Kidney glomerular epithelial cell (primary cell): Measurements from ENCODE around the gene LAG3.
A peak's percentile ranks its signal among the peaks of the same experiment; 100 is the strongest.

Experiments used
- DNase-seq: peaks from one replicate; lab custom pipeline; 2025; lab: John Stamatoyannopoulos, UW

LAG3 gene

DNA sequence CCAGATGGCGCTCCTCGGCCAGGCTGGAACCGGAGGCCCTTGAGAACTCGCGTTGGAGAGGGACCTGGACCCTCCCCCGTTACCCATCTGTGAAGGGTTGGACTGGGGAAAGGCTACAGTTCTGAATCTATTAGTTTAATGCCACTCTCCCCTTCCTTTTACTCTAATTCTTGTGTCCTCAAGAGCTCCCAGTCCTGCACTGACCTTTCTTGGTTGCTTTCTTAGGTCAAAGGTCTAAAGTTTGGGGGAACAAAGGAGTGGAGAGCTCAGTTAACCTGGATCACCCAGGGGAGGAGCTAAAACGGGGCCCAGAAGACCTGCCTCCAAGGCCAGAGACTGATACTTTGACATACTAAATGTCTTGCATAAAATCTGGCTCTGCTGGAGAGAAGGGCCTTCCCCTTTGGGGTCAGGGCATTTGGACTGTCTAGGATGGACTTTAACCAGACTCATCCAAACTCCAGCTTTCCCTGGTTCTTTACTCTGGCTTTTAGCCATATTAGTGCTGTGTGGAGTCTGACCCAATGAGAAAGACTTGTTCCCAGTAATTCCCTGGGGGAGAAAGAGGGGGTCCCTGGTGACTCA is 18.5 kb upstream of the LAG3 start:
- no peak for DNase-seq

DNA sequence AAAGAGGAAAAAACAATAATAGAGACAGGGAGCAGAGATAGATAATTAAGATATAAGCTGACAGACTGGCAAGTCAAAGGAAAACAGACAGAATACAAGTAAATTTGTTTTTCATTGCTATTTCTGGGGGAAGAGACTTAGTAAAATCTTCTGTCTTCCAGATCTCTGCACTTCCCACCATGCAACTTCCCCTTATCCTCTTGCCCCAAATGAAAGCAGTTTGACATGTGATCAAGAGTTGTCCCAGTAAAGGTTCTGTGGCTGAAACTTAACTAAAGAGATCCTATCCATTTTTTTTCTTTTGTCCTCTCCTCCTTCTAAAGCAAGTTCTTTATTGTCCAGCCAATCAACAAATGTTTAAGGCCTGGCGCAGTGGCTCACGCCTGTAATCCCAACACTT is 17.9 kb upstream of the LAG3 start:
- DNase-seq, result no peak

DNA sequence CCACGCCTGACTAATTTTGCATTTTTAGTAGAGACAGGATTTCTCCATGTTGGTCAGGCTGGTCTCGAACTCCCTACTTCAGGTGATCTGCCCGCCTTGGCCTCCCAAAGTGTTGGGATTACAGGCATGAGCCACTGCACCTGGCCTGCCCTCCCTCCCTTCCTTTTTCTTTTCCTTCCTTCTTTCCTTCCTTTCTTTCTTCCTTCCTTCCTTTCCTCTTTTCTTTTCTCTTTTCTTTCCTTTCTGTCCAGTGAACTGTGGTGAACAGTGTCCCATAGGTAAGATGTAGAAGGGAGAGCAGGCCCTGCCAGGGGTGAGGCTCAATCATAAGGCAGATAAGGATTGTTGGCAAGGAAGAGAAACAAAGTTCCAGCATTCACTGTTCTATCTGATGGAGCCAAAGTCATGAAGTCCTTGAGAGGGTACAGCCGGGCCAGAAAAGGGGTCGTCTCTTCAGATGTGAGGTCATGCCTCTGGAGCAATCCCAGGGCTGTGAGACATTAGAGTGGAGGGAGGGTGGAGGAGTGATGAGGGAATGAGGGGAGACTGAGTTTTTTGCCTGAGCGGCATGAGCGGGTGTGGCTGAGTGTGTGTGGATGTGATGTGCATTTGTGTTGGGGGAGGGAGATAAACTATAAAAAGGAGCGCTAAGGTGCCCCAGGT is 15.2 kb upstream of the LAG3 start:
- DNase-seq, result no peak

- DNase-seq, result no peak
Observed at GRCh38 chr12:6758506-6759095, 13.7 kb upstream of the LAG3 start.

- DNase-seq, result no peak
Observed at GRCh38 chr12:6759741-6760140, 12.6 kb upstream of the LAG3 start.

GRCh38 chr12:6763380-6763779 is 8.9 kb upstream of the LAG3 start:
- no peak for DNase-seq

GRCh38 chr12:6764011-6764828 is 8.1 kb upstream of the LAG3 start:
- peak; percentile 98 for DNase-seq

DNA sequence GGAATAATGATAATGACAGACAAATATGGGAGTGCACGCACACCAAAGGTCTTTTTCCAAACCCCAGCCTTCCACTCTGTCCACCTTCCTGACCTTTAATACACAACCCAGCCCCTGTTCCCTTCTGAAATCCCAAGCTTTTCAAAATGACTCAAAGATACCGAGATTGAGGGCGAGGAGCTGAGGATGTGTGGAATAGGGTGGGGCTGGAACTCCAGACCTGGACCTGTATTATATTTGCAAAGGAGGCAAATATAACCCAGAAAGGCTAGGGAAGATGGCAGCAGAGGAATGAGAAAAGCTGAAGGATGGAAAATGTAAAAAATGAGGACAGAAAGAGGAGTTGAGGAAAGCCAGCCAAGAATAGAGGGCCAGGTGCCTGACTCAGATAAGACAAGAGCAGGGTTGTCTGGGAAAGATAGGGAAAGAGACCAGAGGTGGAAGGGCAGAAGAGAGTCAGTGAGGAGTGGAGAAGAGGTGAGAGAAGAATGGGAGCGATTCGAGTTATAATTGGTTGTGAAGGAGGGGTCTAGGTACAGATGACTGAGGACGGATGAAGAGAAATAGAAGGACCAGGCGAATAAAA is 7.2 kb upstream of the LAG3 start:
- DNase-seq, result peak; percentile 16

DNA sequence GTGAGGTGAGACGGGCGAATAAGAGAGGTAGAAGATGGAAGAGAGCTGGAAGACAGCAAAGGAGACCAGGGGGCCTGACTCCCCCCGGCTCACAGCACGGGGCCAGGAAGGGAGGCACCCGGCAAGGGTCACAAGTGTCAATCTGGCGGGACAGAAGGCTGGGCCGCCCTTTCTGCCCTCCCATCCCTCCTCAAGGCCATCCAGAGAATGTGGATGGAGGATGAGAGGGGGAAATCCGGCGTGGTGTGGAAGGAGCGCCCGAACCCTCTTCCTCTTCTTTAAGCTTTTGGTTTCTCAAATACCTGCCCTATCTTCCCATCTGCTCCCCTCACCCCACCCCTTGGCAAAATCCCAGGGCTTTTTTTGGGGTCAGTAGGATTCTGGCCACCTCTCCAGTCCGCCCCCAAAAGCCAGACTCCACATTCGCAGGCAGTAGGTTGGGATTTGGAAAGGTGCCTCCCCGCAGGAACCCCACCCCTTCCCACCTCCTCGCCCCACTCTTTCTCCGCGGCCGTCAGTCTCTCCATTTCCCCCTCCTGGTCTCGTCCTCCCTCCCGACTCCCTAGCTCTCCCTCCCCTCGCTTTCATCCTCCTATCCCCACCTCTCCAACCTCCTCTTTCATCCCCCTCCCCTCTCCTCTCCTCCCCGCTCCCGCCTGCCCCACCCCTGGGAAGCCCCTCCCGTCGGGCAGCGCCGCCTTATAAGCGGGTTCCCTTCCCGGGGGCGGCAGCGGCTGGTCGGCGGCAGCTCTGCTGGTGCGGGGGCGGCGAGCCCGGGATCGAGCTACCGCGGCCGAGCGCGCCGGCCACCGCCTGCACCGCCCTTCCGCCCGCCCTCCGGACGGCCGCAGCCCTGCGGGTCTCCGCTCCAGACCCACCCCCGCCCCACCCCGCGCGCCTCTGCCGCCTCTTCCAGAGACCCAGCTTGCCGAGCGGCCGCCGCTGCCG is 6.4 kb upstream of the LAG3 start, which contains the start of gene PTMS:
PTMS (plus strand) TSS at position 730 of the 948 bp plus-strand sequence. CDS start 343 bp downstream, outside the sequence.
- peak; percentile 81 for DNase-seq

GRCh38 chr12:6766651-6767349 is 5.5 kb upstream of the LAG3 start:
- DNase-seq, result peak; percentile 72

- DNase-seq, result no peak
Observed at GRCh38 chr12:6767353-6768319, 4.7 kb upstream of the LAG3 start.

GRCh38 chr12:6768437-6768914 is 3.8 kb upstream of the LAG3 start:
- DNase-seq, result no peak

DNA sequence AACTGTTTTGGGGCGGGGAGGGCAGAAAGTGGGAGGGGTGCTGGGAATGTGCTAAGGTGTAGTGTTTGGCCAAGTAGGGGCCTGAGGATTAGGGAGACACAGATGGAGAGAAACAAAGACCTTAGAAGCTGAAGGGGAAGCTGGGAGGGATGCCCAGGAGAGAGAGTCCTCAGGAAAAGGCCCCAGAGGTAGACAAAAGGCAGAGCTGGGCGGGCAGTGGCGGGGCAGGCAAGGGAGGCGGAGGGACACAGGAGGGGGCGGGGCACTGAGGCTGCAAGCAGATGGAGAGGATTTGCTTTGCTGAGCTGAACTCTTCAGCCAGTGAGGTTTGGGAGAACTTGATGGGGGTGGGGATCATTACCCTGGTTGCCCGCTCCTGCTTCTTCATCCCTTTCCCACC is 3.3 kb upstream of the LAG3 start:
- DNase-seq, result no peak

DNA sequence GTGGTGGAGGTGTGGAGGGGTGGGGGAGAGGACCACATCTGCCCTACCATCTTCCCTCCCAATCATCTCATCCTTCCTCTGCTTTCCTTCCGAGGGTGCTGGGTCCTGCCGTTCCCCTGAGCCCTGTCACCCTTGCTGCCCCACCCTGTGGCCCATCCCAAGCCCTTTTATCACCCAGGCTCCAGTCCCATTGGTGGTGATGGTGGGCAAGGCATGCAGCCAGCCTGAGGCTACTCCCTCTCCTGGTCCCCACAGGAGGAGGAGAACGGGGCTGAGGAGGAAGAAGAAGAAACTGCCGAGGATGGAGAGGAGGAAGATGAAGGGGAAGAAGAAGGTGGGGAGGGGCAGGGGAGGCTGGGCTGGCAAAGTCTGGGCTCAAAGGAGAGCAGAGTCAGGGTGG is 2.7 kb upstream of the LAG3 start:
- DNase-seq, result no peak

DNA sequence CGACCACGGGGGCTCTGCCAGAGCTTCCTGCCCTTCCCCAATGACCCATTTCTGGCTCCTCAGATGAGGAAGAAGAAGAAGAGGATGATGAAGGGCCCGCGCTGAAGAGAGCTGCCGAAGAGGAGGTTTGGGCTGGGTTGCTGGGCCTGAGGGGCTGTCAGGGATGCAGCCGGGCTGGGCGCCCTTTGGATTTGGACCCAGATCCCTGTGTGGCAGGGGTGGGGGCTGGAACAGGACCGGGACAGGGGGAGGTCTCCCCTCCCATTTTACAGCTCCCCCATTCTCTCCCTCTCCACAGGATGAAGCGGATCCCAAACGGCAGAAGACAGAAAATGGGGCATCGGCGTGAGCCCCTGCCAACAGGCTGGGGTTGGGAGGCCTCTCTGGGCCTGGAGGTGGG is 2.2 kb upstream of the LAG3 start:
- no peak for DNase-seq

- DNase-seq, result no peak
Observed at GRCh38 chr12:6770600-6770999, 1.7 kb upstream of the LAG3 start.

- DNase-seq, result no peak
Observed at GRCh38 chr12:6771091-6771495, 1.2 kb upstream of the LAG3 start.

GRCh38 chr12:6771509-6772330 is 600 bp upstream of the LAG3 start:
- DNase-seq, result no peak
